ENCODE measurements around the gene OR6K6.

DNA sequence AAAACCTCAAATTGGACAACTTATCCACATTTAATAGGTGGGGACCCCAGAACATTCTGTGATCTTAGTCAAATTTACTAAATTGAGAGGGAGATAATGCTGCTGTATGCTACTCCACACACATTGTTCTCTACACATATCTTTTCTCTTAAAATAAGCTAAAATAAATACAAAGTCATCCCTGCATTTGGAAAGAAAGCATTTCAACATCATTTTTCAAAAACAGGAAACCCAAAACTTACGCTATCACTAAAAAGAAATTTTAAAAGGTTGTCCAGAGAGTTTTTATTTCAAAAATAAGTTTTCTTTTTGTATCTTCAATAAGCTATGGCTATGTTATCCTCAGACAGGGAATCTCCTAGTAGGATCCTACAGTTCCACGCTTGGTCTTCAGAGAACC, 46.0 kb downstream of the OR6K6 start:
- TF ChIP-seq, protein P1, sequence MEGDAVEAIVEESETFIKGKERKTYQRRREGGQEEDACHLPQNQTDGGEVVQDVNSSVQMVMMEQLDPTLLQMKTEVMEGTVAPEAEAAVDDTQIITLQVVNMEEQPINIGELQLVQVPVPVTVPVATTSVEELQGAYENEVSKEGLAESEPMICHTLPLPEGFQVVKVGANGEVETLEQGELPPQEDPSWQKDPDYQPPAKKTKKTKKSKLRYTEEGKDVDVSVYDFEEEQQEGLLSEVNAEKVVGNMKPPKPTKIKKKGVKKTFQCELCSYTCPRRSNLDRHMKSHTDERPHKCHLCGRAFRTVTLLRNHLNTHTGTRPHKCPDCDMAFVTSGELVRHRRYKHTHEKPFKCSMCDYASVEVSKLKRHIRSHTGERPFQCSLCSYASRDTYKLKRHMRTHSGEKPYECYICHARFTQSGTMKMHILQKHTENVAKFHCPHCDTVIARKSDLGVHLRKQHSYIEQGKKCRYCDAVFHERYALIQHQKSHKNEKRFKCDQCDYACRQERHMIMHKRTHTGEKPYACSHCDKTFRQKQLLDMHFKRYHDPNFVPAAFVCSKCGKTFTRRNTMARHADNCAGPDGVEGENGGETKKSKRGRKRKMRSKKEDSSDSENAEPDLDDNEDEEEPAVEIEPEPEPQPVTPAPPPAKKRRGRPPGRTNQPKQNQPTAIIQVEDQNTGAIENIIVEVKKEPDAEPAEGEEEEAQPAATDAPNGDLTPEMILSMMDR (IDR thresholded peaks at IDR 0.05; ENCODE audit: insufficient read depth, low read depth, low read length) = no peak
- TF ChIP-seq EZH2 (IDR thresholded peaks at IDR 0.05; ENCODE audit: insufficient read depth, low read length) = no peak
